Common myeloid progenitor, CD34-positive (primary cell): ENCODE results near the gene FBXL7.

ENCODE experiments used
- CTCF ChIA-PET: fragments of 350-600 bp; sonication (Branson Sonifier 250); formaldehyde crosslinking; loops from one replicate; lab custom pipeline; 2021; ENCODE audit warnings: antibody characterized with exemption; lab: Charles Lee
- POLR2A ChIA-PET: fragments of 350-600 bp; sonication (Branson Sonifier 250); formaldehyde crosslinking; loops from one replicate; lab custom pipeline; 2021; ENCODE audit warnings: antibody characterized with exemption; lab: Charles Lee
- DNase-seq, 3 donors: peaks; one replicate each; pipeline versions ENCODE4 v3.0.0 to v3.0.0-alpha.2; 2013
- H3K27ac ChIP-seq, 2 experiments: 1 replicate in 1 of 2; 2 replicates in 1 of 2; pipeline ENCODE4 v1.7.0; 2013; ENCODE audit warnings: inconsistent platforms in 2 of 2, low read length in 2 of 2, mild to moderate bottlenecking in 2 of 2, low read depth in 1 of 2, moderate library complexity in 1 of 2; ENCODE audit not compliant: severe bottlenecking in 2 of 2, insufficient read depth in 1 of 2, poor library complexity in 1 of 2
- H3K27me3 ChIP-seq, 5 experiments: replicated peaks in 2 of 5; 1 replicate in 3 of 5; 2 replicates in 2 of 5; pipeline versions ENCODE4 v1.6.1 to v1.7.0; 2013; ENCODE audit warnings: low read length in 4 of 5, mild to moderate bottlenecking in 2 of 5, moderate library complexity in 2 of 5, inconsistent platforms in 1 of 5; ENCODE audit not compliant: insufficient read depth in 5 of 5, control insufficient read depth in 4 of 5
- H3K36me3 ChIP-seq, 4 experiments: 1 replicate in 2 of 4; 2 replicates in 2 of 4; pipeline versions ENCODE4 v1.6.1 to v1.7.0; 2013; ENCODE audit warnings: low read length in 3 of 4, control low read depth in 1 of 4, mild to moderate bottlenecking in 1 of 4; ENCODE audit not compliant: control insufficient read depth in 4 of 4, insufficient read depth in 4 of 4
- H3K4me1 ChIP-seq, 4 experiments: 1 replicate in 3 of 4; 2 replicates in 1 of 4; pipeline versions ENCODE4 v1.6.1 to v1.7.1; 2013; ENCODE audit warnings: low read length in 3 of 4, mild to moderate bottlenecking in 3 of 4, control low read depth in 1 of 4, inconsistent platforms in 1 of 4, moderate library complexity in 1 of 4; ENCODE audit not compliant: control insufficient read depth in 4 of 4, insufficient read depth in 4 of 4; ENCODE audit errors: control extremely low read depth in 1 of 4
- H3K4me3 ChIP-seq, 7 experiments: 1 replicate in 4 of 7; 2 replicates in 3 of 7; pipeline versions ENCODE4 v1.5.1 to v1.7.0; 2013; ENCODE audit warnings: mild to moderate bottlenecking in 7 of 7, low read length in 6 of 7, moderate library complexity in 6 of 7, inconsistent platforms in 2 of 7, low read depth in 2 of 7, control low read depth in 1 of 7; ENCODE audit not compliant: insufficient read depth in 4 of 7, control insufficient read depth in 1 of 7; ENCODE audit errors: extremely low read depth in 1 of 7
- H3K9me3 ChIP-seq, 5 experiments: 1 replicate in 4 of 5; 2 replicates in 1 of 5; pipeline versions ENCODE4 v1.6.1 to v1.7.1; 2013; ENCODE audit warnings: low read length in 4 of 5, mild to moderate bottlenecking in 2 of 5, inconsistent platforms in 1 of 5, low read depth in 1 of 5, moderate library complexity in 1 of 5; ENCODE audit not compliant: control insufficient read depth in 4 of 5, insufficient read depth in 2 of 5; ENCODE audit errors: control extremely low read depth in 1 of 5
- WGBS: methylation state at CpG from one replicate; pipeline ENCODE4 v1.1.5; 2013; ENCODE audit not compliant: insufficient coverage; 5-methylcytosine and 5-hydroxymethylcytosine counted together

FBXL7 gene

GRCh38 chr5:15643731-15644130, 143.8 kb downstream of the FBXL7 start:
- no peaks in the 10 kb centered on the region for H3K27me3 ChIP-seq
- ChIA-PET CTCF (no interaction called here), POLR2A (no interaction called here)
- WGBS, result 62% methylated on average over 2 of the region's 3 CpGs
- H3K27ac ChIP-seq, result no peak overlapping the region
- H3K4me3 ChIP-seq, result no peak overlapping the region
- no peaks in the 10 kb centered on the region for H3K4me1 ChIP-seq
- no peaks in the 10 kb centered on the region for H3K36me3 ChIP-seq
- H3K9me3 ChIP-seq, result peaks cover 0 to 2% (median 0%) of the 10 kb centered on the region in 5 experiments
- no peak for DNase-seq

GRCh38 chr5:15645381-15646160, 145.6 kb downstream of the FBXL7 start:
- no peak for DNase-seq
- ChIA-PET POLR2A (no interaction called here), CTCF (no interaction called here)
- Histone ChIP-seq H3K36me3 (no peaks in the 10 kb centered on the region), H3K27me3 (no peaks in the 10 kb centered on the region), H3K4me1 (no peaks in the 10 kb centered on the region), H3K9me3 (peaks cover 0 to 2% (median 0%) of the 10 kb centered on the region in 5 experiments), H3K27ac (no peak overlapping the region), H3K4me3 (no peak overlapping the region)
- WGBS, result 13% methylated on average over 3 of the region's 7 CpGs

GRCh38 chr5:15646371-15646770, 146.4 kb downstream of the FBXL7 start:
- DNase-seq, result no peak
- H3K9me3 ChIP-seq, result peaks cover 0 to 2% (median 0%) of the 10 kb centered on the region in 5 experiments
- H3K4me3 ChIP-seq, result no peak overlapping the region
- POLR2A ChIA-PET, result no interaction called here
- H3K27ac ChIP-seq, result no peak overlapping the region
- 62% methylated on average over 4 of the region's 4 CpGs for WGBS
- CTCF ChIA-PET, result no interaction called here
- no peaks in the 10 kb centered on the region for H3K36me3 ChIP-seq
- H3K4me1 ChIP-seq, result no peaks in the 10 kb centered on the region
- H3K27me3 ChIP-seq, result no peaks in the 10 kb centered on the region

- H3K4me1 ChIP-seq, result no peaks in the 10 kb centered on the region
- POLR2A ChIA-PET, result no interaction called here
- peaks cover 0 to 2% (median 0%) of the 10 kb centered on the region in 5 experiments for H3K9me3 ChIP-seq
- CTCF ChIA-PET, result no interaction called here
- no peaks in the 10 kb centered on the region for H3K36me3 ChIP-seq
- WGBS, result no CpG with 5 or more reads among the region's 4 CpGs
- H3K4me3 ChIP-seq, result no peak overlapping the region
- DNase-seq, result no peak
- no peak overlapping the region for H3K27ac ChIP-seq
- H3K27me3 ChIP-seq, result no peaks in the 10 kb centered on the region
These were observed 147.3 kb downstream of the FBXL7 start for GRCh38 chr5:15647251-15647650.

- ChIA-PET CTCF (no interaction called here), POLR2A (no interaction called here)
- no peaks in the 10 kb centered on the region for H3K27me3 ChIP-seq
- no peak overlapping the region for H3K27ac ChIP-seq
- DNase-seq, result no peak
- H3K4me1 ChIP-seq, result no peaks in the 10 kb centered on the region
- no peak overlapping the region for H3K4me3 ChIP-seq
- H3K36me3 ChIP-seq, result no peaks in the 10 kb centered on the region
- 78% methylated on average over 1 of the region's 2 CpGs for WGBS
- H3K9me3 ChIP-seq, result peaks cover 0 to 1% (median 0%) of the 10 kb centered on the region in 5 experiments
These were observed 150.3 kb downstream of the FBXL7 start for GRCh38 chr5:15650266-15650665.

GRCh38 chr5:15654779-15655178, 154.8 kb downstream of the FBXL7 start:
- ChIA-PET CTCF (no interaction called here), POLR2A (no interaction called here)
- WGBS, result no CpG with 5 or more reads among the region's 1 CpG
- Histone ChIP-seq H3K27ac (no peak overlapping the region), H3K9me3 (peaks cover 0 to 1% (median 0%) of the 10 kb centered on the region in 5 experiments), H3K4me1 (no peaks in the 10 kb centered on the region), H3K4me3 (no peak overlapping the region), H3K36me3 (no peaks in the 10 kb centered on the region), H3K27me3 (no peaks in the 10 kb centered on the region)
- no peak for DNase-seq

GRCh38 chr5:15655683-15656082, 155.7 kb downstream of the FBXL7 start:
- ChIA-PET POLR2A (no interaction called here), CTCF (no interaction called here)
- Histone ChIP-seq H3K27ac (no peak overlapping the region), H3K9me3 (peaks cover 0 to 1% (median 0%) of the 10 kb centered on the region in 5 experiments), H3K36me3 (no peaks in the 10 kb centered on the region), H3K4me1 (no peaks in the 10 kb centered on the region), H3K27me3 (no peaks in the 10 kb centered on the region), H3K4me3 (no peak overlapping the region)
- DNase-seq, result no peak
- 100% methylated on average over 1 of the region's 4 CpGs for WGBS
